Measurements from ENCODE around the gene MPHOSPH10.

- TF ChIP-seq CTCF (IDR thresholded peaks at IDR 0.05) (no peak), POLR2A (IDR thresholded peaks at IDR 0.05) (peak in 2 of 3 donors; percentile 92 to 94)
These were observed at the start of gene MPHOSPH10, which contains the start of gene MCEE for GRCh38 chr2:71130152-71130904.

Data from body of pancreas (tissue), 4 donors.